ENCODE measurements around the gene PIK3R6. TPM values are rescaled to one million over a fixed set of nuclear protein-coding genes. Genes with fewer than 3 reads are reported as not detected.

Gene PIK3R6
- polyA plus RNA-seq, 1 donor (not counting 4 experiments of a cell fraction or from before 2014, with no cell fraction given): 0.03 TPM

DNA sequence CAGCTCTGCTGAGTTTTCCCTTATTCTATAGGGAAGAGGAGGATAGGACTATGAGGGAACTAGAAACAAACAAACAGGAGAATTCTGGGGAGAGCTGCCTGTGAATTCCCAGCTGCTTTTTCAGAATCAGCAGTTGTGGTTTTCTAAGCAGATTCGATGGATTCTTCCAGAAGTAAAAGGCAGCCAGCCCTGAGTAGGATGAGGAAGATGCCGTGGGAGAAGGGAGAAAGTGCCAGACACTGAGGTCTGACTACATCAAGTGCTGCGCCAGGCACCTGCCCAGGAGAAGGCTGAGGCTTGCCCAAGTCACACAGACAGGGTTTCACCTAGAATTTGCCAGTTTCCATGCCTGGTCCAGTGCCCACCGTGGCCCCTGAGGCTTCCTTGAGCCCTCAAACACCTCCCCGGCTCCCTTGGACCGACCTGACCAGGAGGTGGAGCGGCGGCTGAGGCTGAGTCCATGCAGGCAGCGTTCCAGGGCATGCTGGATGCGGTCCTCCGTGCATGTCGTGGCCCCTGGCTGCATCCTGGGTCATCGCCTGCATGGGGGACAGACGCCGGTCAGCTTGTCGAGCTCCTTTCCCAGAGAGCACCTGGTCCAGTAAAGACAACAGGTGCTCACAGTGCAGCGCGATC, 43.6 kb upstream of the PIK3R6 start:
- dilution Hi-C loops (cut with MboI; ENCODE audit: extremely low pct_ligation_motif_present, low sequenced_read_pairs): no loop called here
- H3K9ac ChIP-seq (ENCODE audit: control insufficient read depth, extremely low read depth, insufficient read depth, low read length): no peak overlapping the region
- H3K36me3 ChIP-seq (ENCODE audit: control insufficient read depth in 2 of 2, extremely low read depth in 1 of 2, insufficient read depth in 2 of 2, low read length in 2 of 2): no peaks in the 10 kb centered on the region
- DNase-seq (ENCODE audit: low read depth, low spot score): no peak
- H3K4me2 ChIP-seq (ENCODE audit: control insufficient read depth, extremely low read depth, insufficient read depth, low read depth, low read length): no peak overlapping the region
- FAIRE-seq: no peak
- TF ChIP-seq EZH2 (IDR thresholded peaks at IDR 0.05; ENCODE audit: low read length): no peak
- TF ChIP-seq, protein P1, sequence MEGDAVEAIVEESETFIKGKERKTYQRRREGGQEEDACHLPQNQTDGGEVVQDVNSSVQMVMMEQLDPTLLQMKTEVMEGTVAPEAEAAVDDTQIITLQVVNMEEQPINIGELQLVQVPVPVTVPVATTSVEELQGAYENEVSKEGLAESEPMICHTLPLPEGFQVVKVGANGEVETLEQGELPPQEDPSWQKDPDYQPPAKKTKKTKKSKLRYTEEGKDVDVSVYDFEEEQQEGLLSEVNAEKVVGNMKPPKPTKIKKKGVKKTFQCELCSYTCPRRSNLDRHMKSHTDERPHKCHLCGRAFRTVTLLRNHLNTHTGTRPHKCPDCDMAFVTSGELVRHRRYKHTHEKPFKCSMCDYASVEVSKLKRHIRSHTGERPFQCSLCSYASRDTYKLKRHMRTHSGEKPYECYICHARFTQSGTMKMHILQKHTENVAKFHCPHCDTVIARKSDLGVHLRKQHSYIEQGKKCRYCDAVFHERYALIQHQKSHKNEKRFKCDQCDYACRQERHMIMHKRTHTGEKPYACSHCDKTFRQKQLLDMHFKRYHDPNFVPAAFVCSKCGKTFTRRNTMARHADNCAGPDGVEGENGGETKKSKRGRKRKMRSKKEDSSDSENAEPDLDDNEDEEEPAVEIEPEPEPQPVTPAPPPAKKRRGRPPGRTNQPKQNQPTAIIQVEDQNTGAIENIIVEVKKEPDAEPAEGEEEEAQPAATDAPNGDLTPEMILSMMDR (optimal IDR thresholded peaks at IDR 0.05 in 1 of 3, IDR thresholded peaks at IDR 0.05 in 1 of 3, conservative IDR thresholded peaks at IDR 0.05 in 1 of 3; ENCODE audit: extremely low read depth in 1 of 3, insufficient read depth in 2 of 3, low read length in 3 of 3): no peak
- no peak overlapping the region for H3K27ac ChIP-seq (ENCODE audit: control insufficient read depth, insufficient read depth, low read length)
- no peaks in the 10 kb centered on the region for H3K9me1 ChIP-seq (ENCODE audit: control insufficient read depth, extremely low read depth, insufficient read depth, low read length)
- peaks cover 7% of the 10 kb centered on the region for H3K4me1 ChIP-seq (ENCODE audit: control insufficient read depth, extremely low read depth, insufficient read depth, low read length)
- H3K79me2 ChIP-seq (ENCODE audit: control insufficient read depth, insufficient read depth, low read length): no peaks in the 10 kb centered on the region
- H3K4me3 ChIP-seq (ENCODE audit: control insufficient read depth in 2 of 3, extremely low read depth in 1 of 3, insufficient read depth in 2 of 3, low read depth in 1 of 3, low read length in 3 of 3): no peak overlapping the region
- H4K20me1 ChIP-seq (ENCODE audit: control insufficient read depth, extremely low read depth, insufficient read depth, low read length): no peaks in the 10 kb centered on the region
- no peaks in the 10 kb centered on the region for H3K9me3 ChIP-seq (ENCODE audit: control insufficient read depth, low read depth, low read length)
- peaks cover 2% of the 10 kb centered on the region for H3K27me3 ChIP-seq (ENCODE audit: control insufficient read depth, extremely low read depth, insufficient read depth, low read length)
- no peak overlapping the region for H2AFZ ChIP-seq (ENCODE audit: control insufficient read depth, low read length)

DNA sequence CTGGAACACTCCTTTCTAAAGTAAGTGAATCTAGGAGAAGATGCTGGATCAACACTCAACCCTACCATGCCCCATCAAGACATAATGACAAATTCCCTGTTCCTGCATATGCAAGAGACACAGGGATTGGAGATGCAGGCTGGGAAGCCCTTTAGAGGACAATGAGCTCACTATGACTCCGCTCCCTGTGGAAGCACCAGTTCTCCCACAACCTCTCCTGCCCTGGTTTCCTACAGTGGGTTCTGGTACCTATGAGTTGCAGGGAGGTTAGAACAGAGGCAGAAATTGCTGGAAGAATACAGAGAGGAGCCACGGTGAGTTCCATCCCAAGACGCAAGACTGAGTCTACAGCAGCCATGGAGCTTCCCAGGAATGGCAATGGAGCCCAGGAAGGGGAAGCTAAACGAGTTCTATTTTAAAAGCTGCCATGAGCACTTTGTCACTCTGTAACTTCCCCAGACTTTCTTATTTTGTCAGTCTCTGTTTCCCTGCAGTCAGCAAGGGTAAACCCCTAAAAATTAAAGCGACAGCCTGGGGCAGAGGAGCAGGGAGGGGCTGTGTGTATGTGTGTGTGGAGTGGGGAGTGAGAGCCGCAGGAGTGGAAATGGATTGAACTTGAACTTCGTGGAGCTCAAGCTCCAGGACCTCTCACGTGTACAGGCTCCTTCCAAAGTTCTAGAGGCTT, 42.3 kb upstream of the PIK3R6 start:
- Histone ChIP-seq H4K20me1 (ENCODE audit: control insufficient read depth, extremely low read depth, insufficient read depth, low read length) (no peaks in the 10 kb centered on the region), H3K27ac (ENCODE audit: control insufficient read depth, insufficient read depth, low read length) (no peak overlapping the region), H3K27me3 (ENCODE audit: control insufficient read depth, extremely low read depth, insufficient read depth, low read length) (peaks cover 2% of the 10 kb centered on the region), H3K9me1 (ENCODE audit: control insufficient read depth, extremely low read depth, insufficient read depth, low read length) (no peaks in the 10 kb centered on the region), H3K4me3 (ENCODE audit: control insufficient read depth in 2 of 3, extremely low read depth in 1 of 3, insufficient read depth in 2 of 3, low read depth in 1 of 3, low read length in 3 of 3) (no peak overlapping the region), H3K9ac (ENCODE audit: control insufficient read depth, extremely low read depth, insufficient read depth, low read length) (no peak overlapping the region), H2AFZ (ENCODE audit: control insufficient read depth, low read length) (no peak overlapping the region), H3K4me2 (ENCODE audit: control insufficient read depth, extremely low read depth, insufficient read depth, low read depth, low read length) (no peak overlapping the region), H3K4me1 (ENCODE audit: control insufficient read depth, extremely low read depth, insufficient read depth, low read length) (no peaks in the 10 kb centered on the region), H3K36me3 (ENCODE audit: control insufficient read depth in 2 of 2, extremely low read depth in 1 of 2, insufficient read depth in 2 of 2, low read length in 2 of 2) (no peaks in the 10 kb centered on the region), H3K79me2 (ENCODE audit: control insufficient read depth, insufficient read depth, low read length) (no peaks in the 10 kb centered on the region), H3K9me3 (ENCODE audit: control insufficient read depth, low read depth, low read length) (no peaks in the 10 kb centered on the region)
- dilution Hi-C loops (cut with MboI; ENCODE audit: extremely low pct_ligation_motif_present, low sequenced_read_pairs): no loop called here
- no peak for FAIRE-seq
- TF ChIP-seq, protein P1 (optimal IDR thresholded peaks at IDR 0.05 in 1 of 3, IDR thresholded peaks at IDR 0.05 in 1 of 3, conservative IDR thresholded peaks at IDR 0.05 in 1 of 3; ENCODE audit: extremely low read depth in 1 of 3, insufficient read depth in 2 of 3, low read length in 3 of 3): no peak
- TF ChIP-seq EZH2 (IDR thresholded peaks at IDR 0.05; ENCODE audit: low read length): no peak
- DNase-seq (ENCODE audit: low read depth, low spot score): no peak
